Measurements from ENCODE around the gene TWIST1. TPM values are rescaled to one million over a fixed set of nuclear protein-coding genes. Genes with fewer than 3 reads are reported as not detected.

The TWIST1 gene
- 1 to 10 TPM in 1 of 4 donors, not detected in 3; 1.9 TPM for total RNA-seq

- intact Hi-C loops (cut with DNase I; ENCODE audit: low total_unique reads), result loop anchor here (5.0 kb wide), 1 partner anchor 505 kb away; no protein-coding TSS in a partner anchor
- ATAC-seq (peak; percentile 46 to 57), DNase-seq (no peak)
- H3K4me3 ChIP-seq, result peak within 1 kb of the TSS; percentile 48 to 65 (median 50)
- no peak within 1 kb of the TSS for H3K27ac ChIP-seq
- H3K36me3 ChIP-seq, result no peaks in the 10 kb centered on the region
- peaks cover 0 to 15% of the 10 kb centered on the region in 2 donors for H3K4me1 ChIP-seq
- H3K27me3 ChIP-seq, result peaks cover 73 to 89% (median 84%) of the 10 kb centered on the region in 3 donors
- no peaks in the 10 kb centered on the region for H3K9me3 ChIP-seq
- in situ Hi-C loops (cut with MboI; ENCODE audit: low sequenced_read_pairs in 4 of 4), result no loop called here
- TF ChIP-seq POLR2A (IDR thresholded peaks at IDR 0.05) (no peak), CTCF (IDR thresholded peaks at IDR 0.05 in 4 of 5, conservative IDR thresholded peaks at IDR 0.05 in 1 of 5) (no peak)
Observed at GRCh38 chr7:19117091-19117869, at the start of gene TWIST1. TWIST1 (minus strand) TSS chr7:19117636; CDS start chr7:19117321, 315 bp downstream.

- H3K36me3 ChIP-seq, result no peaks in the 10 kb centered on the region
- TF ChIP-seq CTCF (IDR thresholded peaks at IDR 0.05 in 4 of 5, conservative IDR thresholded peaks at IDR 0.05 in 1 of 5), result no peak
- no peak for TF ChIP-seq POLR2A (IDR thresholded peaks at IDR 0.05)
Observed at GRCh38 chr7:19161671-19162070, 44.2 kb upstream of the TWIST1 start.

DNA sequence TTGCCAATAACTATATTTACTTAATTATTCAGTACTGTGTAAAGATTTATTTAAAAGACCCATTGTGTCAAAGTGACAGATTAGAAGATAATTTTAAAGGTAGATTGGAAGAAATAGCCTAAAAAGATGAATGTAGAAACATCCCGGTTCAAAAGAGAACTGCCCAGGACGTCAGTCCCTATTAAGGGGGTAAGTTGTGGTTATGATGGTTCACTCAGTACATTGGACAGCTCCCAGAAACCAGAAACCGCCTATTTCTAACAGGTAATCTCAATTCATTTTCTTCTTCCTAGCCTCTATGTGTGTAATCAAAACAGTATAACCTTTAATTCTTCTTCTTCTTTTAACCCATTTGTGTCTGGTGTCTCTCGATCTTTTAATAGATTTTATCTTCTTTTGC is 29.3 kb upstream of the TWIST1 start:
- in situ Hi-C loops (cut with MboI; ENCODE audit: low sequenced_read_pairs in 4 of 4), result no loop called here
- H3K27me3 ChIP-seq, result peaks cover 46 to 57% (median 48%) of the 10 kb centered on the region in 3 donors
- no peaks in the 10 kb centered on the region for H3K36me3 ChIP-seq
- H3K4me3 ChIP-seq, result no peak overlapping the region
- H3K4me1 ChIP-seq, result peaks cover 0 to 11% of the 10 kb centered on the region in 2 donors
- H3K9me3 ChIP-seq, result no peaks in the 10 kb centered on the region
- ATAC-seq (no peak), DNase-seq (no peak)
- H3K27ac ChIP-seq, result no peak overlapping the region
- TF ChIP-seq CTCF (IDR thresholded peaks at IDR 0.05 in 4 of 5, conservative IDR thresholded peaks at IDR 0.05 in 1 of 5) (no peak), POLR2A (IDR thresholded peaks at IDR 0.05) (no peak)
- intact Hi-C loops (cut with DNase I; ENCODE audit: low total_unique reads), result no loop called here

More at GRCh38 chr7:19161671-19162070, 44.2 kb upstream of the TWIST1 start:
- intact Hi-C loops (cut with DNase I; ENCODE audit: low total_unique reads) (no loop called here), in situ Hi-C loops (cut with MboI; ENCODE audit: low sequenced_read_pairs in 4 of 4) (no loop called here)
- Histone ChIP-seq H3K4me3 (no peak overlapping the region), H3K27me3 (no peaks in the 10 kb centered on the region), H3K27ac (no peak overlapping the region), H3K9me3 (no peaks in the 10 kb centered on the region), H3K4me1 (no peaks in the 10 kb centered on the region)
- ATAC-seq, result no peak
- no peak for DNase-seq

DNA sequence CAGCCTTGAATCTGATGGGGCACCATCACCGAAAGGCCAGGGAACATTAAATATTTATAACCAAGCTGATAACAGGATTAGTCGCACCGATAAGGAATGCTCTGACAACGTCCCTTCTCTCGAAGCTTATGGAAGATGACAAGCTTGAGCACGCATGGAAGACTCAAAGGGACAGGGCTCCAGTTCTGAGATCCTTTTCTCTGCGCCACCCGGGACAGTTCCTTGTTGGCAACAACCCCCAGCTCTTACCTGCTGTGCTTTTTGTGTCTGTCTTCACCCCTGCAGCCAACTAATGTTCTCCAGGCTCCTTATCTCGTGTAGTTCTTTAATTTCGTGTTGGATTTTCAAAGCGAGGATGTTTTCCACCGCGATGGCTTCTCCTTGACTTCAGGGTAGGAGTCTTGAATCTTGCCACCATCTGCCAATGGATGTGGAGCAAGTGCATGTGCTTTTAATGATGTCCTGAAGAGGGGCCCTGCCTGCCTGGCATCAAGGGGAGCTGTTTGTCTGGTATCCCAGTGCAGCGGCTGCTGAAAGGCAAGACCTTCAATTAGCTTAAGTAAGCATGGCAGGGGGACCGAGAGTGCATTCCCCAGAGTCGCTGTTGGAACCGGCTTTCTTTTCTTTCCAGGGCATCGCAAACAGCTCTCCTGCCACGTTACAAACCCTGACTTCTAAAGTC is 28.1 kb upstream of the TWIST1 start:
- in situ Hi-C loops (cut with MboI; ENCODE audit: low sequenced_read_pairs in 4 of 4), result no loop called here
- no peak overlapping the region for H3K4me3 ChIP-seq

More for the DNA sequence above, 28.1 kb upstream of the TWIST1 start:
- intact Hi-C loops (cut with DNase I; ENCODE audit: low total_unique reads), result no loop called here
- Histone ChIP-seq H3K27me3 (peaks cover 47 to 57% (median 48%) of the 10 kb centered on the region in 3 donors), H3K4me1 (peaks cover 0 to 11% of the 10 kb centered on the region in 2 donors), H3K9me3 (no peaks in the 10 kb centered on the region), H3K36me3 (no peaks in the 10 kb centered on the region), H3K27ac (no peak overlapping the region)
- DNase-seq (no peak), ATAC-seq (no peak)
- TF ChIP-seq CTCF (IDR thresholded peaks at IDR 0.05 in 4 of 5, conservative IDR thresholded peaks at IDR 0.05 in 1 of 5) (no peak), POLR2A (IDR thresholded peaks at IDR 0.05) (no peak)
